ACC112 (cell line): ENCODE results near the gene PCNX4.

ENCODE experiments used
- H2AFZ ChIP-seq: fragments of 200-600 bp; sonication (generic); one replicate; pipeline ENCODE4 v1.6.0; 2017; ENCODE audit warnings: antibody characterized with exemption, low read length; ENCODE audit not compliant: unreplicated experiment
- H3K27ac ChIP-seq: fragments of 200-600 bp; sonication (generic); 2 replicates; pipeline ENCODE4 v1.5.1; 2014; ENCODE audit warnings: low read depth, mild to moderate bottlenecking, antibody characterized with exemption, low read length, moderate library complexity
- H3K27me3 ChIP-seq: fragments of 200-600 bp; sonication (generic); 2 replicates; pipeline ENCODE4 v1.6.1; 2014; ENCODE audit warnings: mild to moderate bottlenecking, antibody characterized with exemption, low read length, moderate library complexity, mixed read lengths; ENCODE audit not compliant: insufficient read depth
- H3K36me3 ChIP-seq: fragments of 200-600 bp; sonication (generic); 2 replicates; pipeline ENCODE4 v1.6.1; 2016; ENCODE audit warnings: mild to moderate bottlenecking, antibody characterized with exemption, low read length, moderate library complexity, mixed read lengths; ENCODE audit not compliant: insufficient read depth
- H3K4me1 ChIP-seq: fragments of 200-600 bp; sonication (generic); one replicate; pipeline ENCODE4 v1.6.1; 2016; ENCODE audit warnings: low read length, mixed read lengths; ENCODE audit not compliant: insufficient read depth, unreplicated experiment, control insufficient read depth
- H3K4me3 ChIP-seq: fragments of 200-600 bp; sonication (generic); 2 replicates; pipeline ENCODE4 v1.5.1; 2014; ENCODE audit warnings: mild to moderate bottlenecking, low read depth, low read length
- H3K79me2 ChIP-seq: fragments of 200-600 bp; sonication (generic); one replicate; pipeline ENCODE4 v1.6.0; 2016; ENCODE audit warnings: low read length; ENCODE audit not compliant: control insufficient read depth, unreplicated experiment, insufficient read depth

The PCNX4 gene

GRCh38 chr14:60184905-60185555 is 93.3 kb downstream of the PCNX4 start:
- Histone ChIP-seq H2AFZ (no peak overlapping the region), H3K4me3 (no peak overlapping the region), H3K27ac (no peak overlapping the region), H3K4me1 (no peaks in the 10 kb centered on the region), H3K27me3 (no peaks in the 10 kb centered on the region; the same call in 1 of the 2 replicates), H3K36me3 (no peaks in the 10 kb centered on the region), H3K79me2 (no peaks in the 10 kb centered on the region)

DNA sequence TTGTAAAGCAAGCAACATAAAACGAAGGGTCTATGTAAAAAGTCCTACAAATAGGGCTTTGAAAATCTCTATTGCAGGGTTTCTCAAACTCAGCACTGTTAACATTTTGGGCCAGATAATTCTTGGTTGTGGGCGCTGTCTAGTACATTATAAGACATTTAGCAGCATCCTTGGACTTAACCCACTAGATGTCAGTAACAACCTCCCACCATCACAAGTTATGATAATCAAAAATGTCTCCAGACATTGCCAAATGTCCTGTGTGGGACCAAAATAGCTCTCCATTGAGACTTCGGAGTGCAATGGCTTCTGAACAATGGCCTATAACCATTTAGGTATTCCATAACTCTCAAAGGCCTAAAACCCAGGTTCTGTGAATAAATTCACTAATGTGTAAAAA is 96.4 kb downstream of the PCNX4 start:
- Histone ChIP-seq H3K4me3 (no peak overlapping the region), H3K4me1 (no peaks in the 10 kb centered on the region), H3K27me3 (no peaks in the 10 kb centered on the region; the same call in 1 of the 2 replicates)

DNA sequence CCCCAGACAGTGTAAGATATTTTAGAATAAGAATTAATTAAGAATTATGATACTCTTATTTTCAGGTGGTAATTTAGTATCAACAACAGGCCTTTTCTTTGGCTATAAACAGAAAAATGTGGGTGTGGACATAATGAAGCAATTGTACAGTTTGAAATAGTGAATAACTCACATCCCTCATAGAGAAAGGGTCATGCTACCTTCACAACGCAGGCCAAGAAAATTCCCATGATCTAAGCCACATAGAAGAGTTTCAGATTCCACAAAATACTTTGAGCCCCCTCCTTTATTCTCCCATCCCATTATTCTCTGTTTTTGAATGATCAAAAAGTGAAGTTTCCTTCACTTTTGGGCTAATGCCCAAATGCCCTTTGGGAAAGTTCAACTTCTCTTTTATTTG is 97.0 kb downstream of the PCNX4 start:
- Histone ChIP-seq H2AFZ (no peak overlapping the region), H3K27me3 (no peaks in the 10 kb centered on the region; the same call in 1 of the 2 replicates), H3K27ac (no peak overlapping the region), H3K4me3 (no peak overlapping the region), H3K4me1 (no peaks in the 10 kb centered on the region), H3K79me2 (no peaks in the 10 kb centered on the region), H3K36me3 (no peaks in the 10 kb centered on the region)

More for the DNA sequence above, 96.4 kb downstream of the PCNX4 start:
- Histone ChIP-seq H2AFZ (no peak overlapping the region), H3K79me2 (no peaks in the 10 kb centered on the region), H3K27ac (no peak overlapping the region), H3K36me3 (no peaks in the 10 kb centered on the region)

DNA sequence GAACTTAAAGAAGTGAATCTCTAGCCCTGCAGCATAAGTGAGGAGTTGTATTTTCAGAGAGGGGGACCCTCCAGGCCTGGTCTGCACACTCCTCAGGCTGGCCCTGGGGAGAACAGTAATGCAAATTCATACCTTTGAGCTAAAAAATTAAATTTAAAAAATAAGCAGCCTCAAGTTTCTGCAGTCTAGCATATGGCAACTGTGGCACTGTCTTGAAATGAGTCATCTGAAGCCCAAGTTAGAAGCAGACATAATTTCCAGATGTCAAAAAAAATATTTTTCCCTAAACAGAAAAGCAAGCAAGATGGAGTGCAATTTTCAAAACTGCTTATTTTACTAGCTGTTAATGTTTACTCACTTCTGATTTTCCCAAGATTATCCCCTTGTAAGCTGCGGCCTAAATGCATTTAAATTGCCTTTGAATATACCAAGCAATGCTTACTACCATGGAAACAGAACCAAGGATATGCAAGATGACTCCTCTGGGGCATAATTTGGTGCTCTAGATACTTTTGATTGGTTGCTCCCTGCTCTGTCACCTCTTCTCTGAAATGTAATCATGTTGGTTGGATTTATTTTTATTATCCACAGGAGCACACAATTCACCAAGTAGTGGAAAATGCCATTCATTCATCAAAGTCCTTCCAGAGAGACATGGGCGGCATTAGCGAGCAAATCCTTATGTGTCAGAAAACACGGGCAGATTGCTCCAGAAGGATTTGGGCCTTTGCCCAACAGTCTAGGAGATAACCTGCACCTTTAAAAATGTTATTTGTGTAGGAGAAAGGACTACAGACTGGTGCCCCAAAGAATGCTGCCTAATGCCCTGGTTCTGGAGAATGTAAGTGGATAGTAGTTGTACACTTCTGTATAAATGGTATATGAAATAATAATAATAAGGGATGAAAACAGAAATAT is 98.5 kb downstream of the PCNX4 start:
- H3K27ac ChIP-seq, result no peak overlapping the region
- H2AFZ ChIP-seq, result no peak overlapping the region
- H3K79me2 ChIP-seq, result no peaks in the 10 kb centered on the region
- H3K36me3 ChIP-seq, result no peaks in the 10 kb centered on the region
- H3K4me3 ChIP-seq, result no peak overlapping the region
- H3K4me1 ChIP-seq, result no peaks in the 10 kb centered on the region
- no peaks in the 10 kb centered on the region; the same call in 1 of the 2 replicates for H3K27me3 ChIP-seq

- no peaks in the 10 kb centered on the region for H3K4me1 ChIP-seq
- no peak overlapping the region for H3K27ac ChIP-seq
- H3K36me3 ChIP-seq, result no peaks in the 10 kb centered on the region
- H2AFZ ChIP-seq, result no peak overlapping the region
- no peaks in the 10 kb centered on the region for H3K79me2 ChIP-seq
- H3K4me3 ChIP-seq, result no peak overlapping the region
- no peaks in the 10 kb centered on the region; the same call in 1 of the 2 replicates for H3K27me3 ChIP-seq
Measured at GRCh38 chr14:60195179-60195810, 103.6 kb downstream of the PCNX4 start.

DNA sequence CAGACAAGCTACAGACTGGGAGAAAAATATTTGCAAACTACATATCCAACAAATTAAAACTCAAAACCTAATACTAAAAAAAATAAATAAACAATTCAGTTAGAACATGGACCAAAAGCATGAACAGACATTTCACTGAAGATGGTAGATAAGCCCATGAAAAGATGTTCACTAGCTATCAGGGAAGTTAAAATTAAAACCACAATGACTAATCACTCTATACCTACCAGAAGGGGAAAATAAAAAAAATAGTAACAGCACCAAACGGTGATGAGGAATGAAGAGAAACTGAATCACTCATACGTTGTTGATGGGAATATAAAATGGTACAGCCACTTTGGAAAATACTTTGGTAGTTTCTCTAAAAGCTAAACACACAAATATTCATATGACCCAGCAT is 104.6 kb downstream of the PCNX4 start:
- H3K27ac ChIP-seq, result no peak overlapping the region
- H3K27me3 ChIP-seq, result no peaks in the 10 kb centered on the region; the same call in 1 of the 2 replicates
- no peaks in the 10 kb centered on the region for H3K79me2 ChIP-seq
- no peaks in the 10 kb centered on the region for H3K4me1 ChIP-seq
- no peak overlapping the region for H2AFZ ChIP-seq
- H3K36me3 ChIP-seq, result no peaks in the 10 kb centered on the region
- no peak overlapping the region for H3K4me3 ChIP-seq

DNA sequence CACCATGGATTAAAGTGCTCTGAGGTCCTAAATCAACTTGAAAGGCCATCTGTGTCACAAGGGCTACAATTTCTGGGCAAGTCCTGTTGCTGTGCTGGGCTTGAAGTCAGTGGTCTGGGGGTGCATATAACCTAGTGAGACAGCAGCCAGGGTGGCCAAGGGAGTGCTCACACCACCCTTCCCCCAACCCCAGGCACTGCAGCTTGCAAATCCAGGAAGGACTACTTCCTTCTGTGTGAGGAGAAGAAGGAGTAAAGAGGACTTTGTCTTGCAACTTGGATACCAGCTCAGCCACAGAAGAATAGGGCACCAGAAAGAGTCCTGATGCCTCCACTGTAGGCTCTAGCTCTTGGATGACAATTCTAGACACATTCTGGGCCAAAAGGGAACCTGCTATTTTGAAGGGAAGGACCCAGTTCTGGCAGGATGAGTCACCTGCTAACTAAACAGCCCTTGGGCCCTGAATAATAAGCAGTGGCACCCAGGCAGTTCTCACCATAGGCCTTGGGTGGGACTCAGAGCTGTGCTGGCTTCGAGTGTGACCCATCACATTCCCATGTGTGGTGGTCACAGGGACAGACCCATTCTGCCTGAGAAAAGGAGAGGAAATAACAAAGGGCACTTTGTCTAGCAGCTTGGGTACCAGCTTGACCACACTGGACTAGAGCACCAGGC is 106.0 kb downstream of the PCNX4 start:
- no peak overlapping the region for H3K27ac ChIP-seq
- no peaks in the 10 kb centered on the region for H3K4me1 ChIP-seq
- no peaks in the 10 kb centered on the region; the same call in 1 of the 2 replicates for H3K27me3 ChIP-seq
- no peak overlapping the region for H2AFZ ChIP-seq
- no peaks in the 10 kb centered on the region for H3K79me2 ChIP-seq
- no peak overlapping the region for H3K4me3 ChIP-seq
- no peaks in the 10 kb centered on the region for H3K36me3 ChIP-seq

- Histone ChIP-seq H2AFZ (no peak overlapping the region), H3K4me1 (no peaks in the 10 kb centered on the region), H3K36me3 (no peaks in the 10 kb centered on the region), H3K79me2 (no peaks in the 10 kb centered on the region), H3K27ac (no peak overlapping the region), H3K4me3 (no peak overlapping the region), H3K27me3 (peaks cover 9% of the 10 kb centered on the region)
Measured at GRCh38 chr14:60199321-60199720, 107.6 kb downstream of the PCNX4 start.

GRCh38 chr14:60204104-60204842 is 112.5 kb downstream of the PCNX4 start:
- Histone ChIP-seq H3K79me2 (no peaks in the 10 kb centered on the region), H3K27me3 (peaks cover 57% of the 10 kb centered on the region), H3K4me3 (no peak overlapping the region), H2AFZ (no peak overlapping the region), H3K27ac (no peak overlapping the region), H3K4me1 (no peaks in the 10 kb centered on the region), H3K36me3 (no peaks in the 10 kb centered on the region)
